Activated CD8-positive, alpha-beta memory T cell treated with anti-CD3 and anti-CD28 coated beads for 1 hour (primary cell): ENCODE data around the gene FXYD2.

Experiments used
- DNase-seq, 2 donors: peaks; one replicate each; pipeline ENCODE4 v3.0.0-alpha.2; 2020; ENCODE audit warnings: low read depth in 1 of 2; ENCODE audit errors: extremely low read depth in 1 of 2

The FXYD2 gene

DNA sequence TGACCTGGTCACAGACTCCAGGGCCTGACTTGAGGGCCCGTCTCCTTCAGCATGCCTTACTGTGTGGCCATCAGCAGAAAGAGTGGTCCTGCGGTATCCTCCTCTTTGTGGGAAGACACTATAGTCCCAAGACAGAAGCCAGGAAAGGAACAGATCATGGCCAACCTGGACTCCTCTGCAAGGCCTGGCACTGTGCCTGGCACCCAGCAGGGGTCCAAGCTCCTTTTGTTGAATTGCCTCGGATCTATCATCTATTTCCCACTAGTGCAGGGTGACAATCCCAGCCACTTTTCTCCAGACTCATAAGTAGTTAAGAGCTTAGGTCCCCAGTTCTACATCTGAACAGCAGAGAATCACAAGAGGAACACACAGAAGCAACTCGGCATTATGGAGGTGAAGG lies 54.5 kb downstream of the FXYD2 start:
- DNase-seq: no peak
